Astrocyte (in vitro differentiated cells and primary cell): Measurements from ENCODE around the gene SIAE. TPM values are rescaled to one million over a fixed set of nuclear protein-coding genes. Genes with fewer than 3 reads are reported as not detected.

Experiments used
- DNase-seq: peaks from one replicate; pipeline ENCODE4 v3.0.0-alpha.2; 2010; ENCODE audit warnings: low read depth
- FAIRE-seq: peaks from 2 replicates; lab custom pipeline; 2011; peaks lifted over from hg19 to GRCh38; lab: Jason Lieb, UNC
- H2AFZ ChIP-seq: 2 replicates; pipeline ENCODE4 v1.6.0; 2012; ENCODE audit warnings: low read depth, low read length, inconsistent platforms
- H3K27ac ChIP-seq: 2 replicates; pipeline ENCODE4 v1.5.1; 2011; ENCODE audit warnings: low read depth, low read length, inconsistent platforms
- H3K27me3 ChIP-seq: 2 replicates; pipeline ENCODE4 v1.6.0; 2011; ENCODE audit warnings: low read length, inconsistent platforms; ENCODE audit not compliant: insufficient read depth
- H3K36me3 ChIP-seq: 2 replicates; pipeline ENCODE4 v1.5.1; 2011; ENCODE audit warnings: low read length, inconsistent platforms; ENCODE audit not compliant: insufficient read depth
- H3K4me1 ChIP-seq: 2 replicates; pipeline ENCODE4 v1.5.1; 2011; ENCODE audit warnings: low read length, inconsistent platforms; ENCODE audit not compliant: insufficient read depth
- H3K4me2 ChIP-seq: 2 replicates; pipeline ENCODE4 v1.6.0; 2012; ENCODE audit warnings: low read length, inconsistent platforms
- H3K4me3 ChIP-seq: 2 replicates; pipeline ENCODE4 v1.5.1; 2011; ENCODE audit warnings: low read depth, mild to moderate bottlenecking, low read length, inconsistent platforms; ENCODE audit not compliant: insufficient read depth
- H3K79me2 ChIP-seq: 2 replicates; pipeline ENCODE4 v1.6.0; 2012; ENCODE audit warnings: mild to moderate bottlenecking, low read length, inconsistent platforms; ENCODE audit not compliant: insufficient read depth
- H3K9ac ChIP-seq: 2 replicates; pipeline ENCODE4 v1.6.0; 2012; ENCODE audit warnings: mild to moderate bottlenecking, low read length, inconsistent platforms
- H3K9me3 ChIP-seq: 2 replicates; pipeline ENCODE4 v1.5.1; 2012; ENCODE audit warnings: low read depth, mild to moderate bottlenecking, low read length, inconsistent platforms; ENCODE audit not compliant: insufficient read depth
- H4K20me1 ChIP-seq: 2 replicates; pipeline ENCODE4 v1.6.0; 2012; ENCODE audit warnings: low read length, inconsistent platforms; ENCODE audit not compliant: insufficient read depth
- H3K27ac Mint-ChIP-seq: one replicate; pipeline ENCODE4 v1.8.0; 2021; ENCODE audit warnings: mild to moderate bottlenecking, mixed read lengths; ENCODE audit not compliant: unreplicated experiment
- H3K27me3 Mint-ChIP-seq: one replicate; pipeline ENCODE4 v1.8.0; 2021; ENCODE audit warnings: low read depth, mixed read lengths; ENCODE audit not compliant: unreplicated experiment
- H3K36me3 Mint-ChIP-seq: one replicate; pipeline ENCODE4 v1.8.0; 2021; ENCODE audit warnings: low read depth, mixed read lengths; ENCODE audit not compliant: unreplicated experiment
- H3K4me1 Mint-ChIP-seq: one replicate; pipeline ENCODE4 v1.8.0; 2021; ENCODE audit warnings: low read depth, mixed read lengths; ENCODE audit not compliant: unreplicated experiment
- H3K4me3 Mint-ChIP-seq: one replicate; pipeline ENCODE4 v1.8.0; 2021; ENCODE audit warnings: mild to moderate bottlenecking, moderate library complexity, mixed read lengths; ENCODE audit not compliant: unreplicated experiment
- H3K9me3 Mint-ChIP-seq: one replicate; pipeline ENCODE4 v1.8.0; 2021; ENCODE audit warnings: mild to moderate bottlenecking, mixed read lengths; ENCODE audit not compliant: unreplicated experiment
- CTCF ChIP-seq: IDR thresholded peaks from 2 replicates; pipeline ENCODE4 v1.5.1; 2011; ENCODE audit warnings: low read depth, mild to moderate bottlenecking, inconsistent platforms, low read length, moderate library complexity; ENCODE audit not compliant: insufficient read depth
- EZH2 ChIP-seq: IDR thresholded peaks from 2 replicates; pipeline ENCODE4 v1.6.1; 2012; ENCODE audit warnings: mild to moderate bottlenecking, low read length, inconsistent platforms; ENCODE audit not compliant: insufficient read depth
- total RNA-seq: library from RNA; stranded (reverse); gene quantifications from 2 replicates; pipeline ENCODE4 v1.2.1, GENCODE V29; 2021

The SIAE gene
- total RNA-seq, 1 donor from 2014 or later: 15.4 TPM

- H3K4me3 Mint-ChIP-seq: no peak within 1 kb of the TSS
- FAIRE-seq: no peak
- no peak within 1 kb of the TSS for H3K4me2 ChIP-seq
Measured at GRCh38 chr11:124611064-124611463, 62.5 kb downstream of the SIAE start, which contains the start of gene PANX3. Gene PANX3 (plus strand): TSS chr11:124611428. CDS start chr11:124611557, 129 bp downstream.

DNA sequence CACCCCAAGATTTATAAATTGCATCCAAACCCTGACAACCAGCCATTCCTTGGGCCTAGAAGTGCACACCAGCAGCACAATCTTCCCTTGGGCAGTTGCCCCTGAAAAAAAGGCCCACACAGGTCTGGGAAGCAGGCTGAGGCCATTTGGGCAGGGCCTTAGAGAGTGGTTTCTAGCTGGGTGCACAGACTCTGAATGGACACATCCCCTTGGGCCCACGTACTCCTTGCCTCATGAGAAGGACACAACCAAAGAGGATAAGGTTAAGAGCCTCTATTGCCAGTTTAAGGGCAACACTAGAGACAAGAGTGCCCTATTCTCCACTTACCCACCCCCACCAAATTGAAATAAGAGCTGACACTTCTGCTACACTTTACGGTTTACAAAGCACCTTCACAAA, 63.2 kb downstream of the SIAE start:
- Mint-ChIP-seq H3K4me1 (peaks cover 10% of the 10 kb centered on the region), H3K4me3 (no peak overlapping the region), H3K27ac (no peak overlapping the region), H3K36me3 (no peaks in the 10 kb centered on the region), H3K9me3 (peaks cover 2% of the 10 kb centered on the region), H3K27me3 (peaks cover 4% of the 10 kb centered on the region)
- TF ChIP-seq EZH2 (no peak), CTCF (no peak)
- Histone ChIP-seq H3K4me2 (no peak overlapping the region), H3K79me2 (no peaks in the 10 kb centered on the region), H3K27me3 (no peaks in the 10 kb centered on the region), H3K9ac (no peak overlapping the region), H3K27ac (no peak overlapping the region), H3K9me3 (no peaks in the 10 kb centered on the region), H2AFZ (no peak overlapping the region), H4K20me1 (no peaks in the 10 kb centered on the region), H3K36me3 (no peaks in the 10 kb centered on the region), H3K4me3 (no peak overlapping the region), H3K4me1 (no peaks in the 10 kb centered on the region)
- FAIRE-seq: no peak
- DNase-seq: no peak

More at GRCh38 chr11:124611064-124611463, 62.5 kb downstream of the SIAE start, which contains the start of gene PANX3:
- Histone ChIP-seq H3K4me1 (no peaks in the 10 kb centered on the region), H3K9ac (no peak within 1 kb of the TSS), H3K79me2 (no peaks in the 10 kb centered on the region), H3K27ac (no peak within 1 kb of the TSS), H2AFZ (no peak within 1 kb of the TSS), H3K36me3 (no peaks in the 10 kb centered on the region), H3K4me3 (no peak within 1 kb of the TSS), H4K20me1 (no peaks in the 10 kb centered on the region), H3K27me3 (no peaks in the 10 kb centered on the region), H3K9me3 (no peaks in the 10 kb centered on the region)
- Mint-ChIP-seq H3K27ac (no peak within 1 kb of the TSS), H3K27me3 (peaks cover 4% of the 10 kb centered on the region), H3K9me3 (peaks cover 2% of the 10 kb centered on the region), H3K36me3 (no peaks in the 10 kb centered on the region), H3K4me1 (peaks cover 10% of the 10 kb centered on the region)
- DNase-seq: peak; percentile 46
- TF ChIP-seq CTCF (no peak), EZH2 (no peak)

DNA sequence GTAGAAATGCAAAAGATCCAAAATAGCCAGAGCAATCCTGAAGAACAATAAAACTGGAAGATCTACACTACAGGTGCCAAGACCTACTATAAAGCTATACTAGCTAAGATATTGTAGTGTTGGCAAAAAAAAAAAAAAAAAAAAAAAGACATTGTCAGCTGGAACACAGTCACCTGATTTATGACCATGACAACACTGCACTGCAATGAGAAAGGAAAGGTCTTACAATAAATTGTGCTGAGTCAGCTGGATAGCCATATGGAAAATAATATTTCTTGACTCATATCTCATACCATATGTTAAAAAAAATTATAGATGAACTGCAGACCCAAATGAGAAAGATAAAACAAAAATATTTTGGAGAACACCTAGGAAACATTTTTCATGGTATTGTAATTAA, 65.4 kb downstream of the SIAE start:
- no peak overlapping the region for H3K27ac Mint-ChIP-seq
- H3K9me3 Mint-ChIP-seq: peaks cover 2% of the 10 kb centered on the region
- Histone ChIP-seq H3K36me3 (no peaks in the 10 kb centered on the region), H3K4me1 (no peaks in the 10 kb centered on the region), H2AFZ (no peak overlapping the region), H3K9ac (no peak overlapping the region), H3K4me2 (no peak overlapping the region), H3K79me2 (no peaks in the 10 kb centered on the region), H3K27ac (no peak overlapping the region), H4K20me1 (no peaks in the 10 kb centered on the region), H3K4me3 (no peak overlapping the region), H3K9me3 (no peaks in the 10 kb centered on the region), H3K27me3 (no peaks in the 10 kb centered on the region)
- DNase-seq: no peak
- H3K4me1 Mint-ChIP-seq: peaks cover 10% of the 10 kb centered on the region
- no peak for FAIRE-seq
- H3K4me3 Mint-ChIP-seq: no peak overlapping the region
- TF ChIP-seq EZH2 (no peak), CTCF (no peak)
- H3K36me3 Mint-ChIP-seq: no peaks in the 10 kb centered on the region
- no peaks in the 10 kb centered on the region for H3K27me3 Mint-ChIP-seq
